Nephron (organoid): ENCODE results near the gene ZNF91.
"Not testable (repeated sequence)": the region's sequence is repeated elsewhere in the genome, so short reads cannot be mapped to it uniquely, and the experiment has no call there.

Experiments
- H3K27ac Mint-ChIP-seq, 3 experiments: 2 replicates each; pipeline ENCODE4 v1.8.0; 2020; ENCODE audit warnings: mixed read lengths in 3 of 3, mild to moderate bottlenecking in 2 of 3, moderate library complexity in 1 of 3
- H3K27me3 Mint-ChIP-seq: 2 replicates; pipeline ENCODE4 v1.8.0; 2021; ENCODE audit warnings: low read depth, mild to moderate bottlenecking, moderate library complexity, mixed read lengths
- H3K36me3 Mint-ChIP-seq: 2 replicates; pipeline ENCODE4 v1.8.0; 2020; ENCODE audit warnings: low read depth, mixed read lengths
- H3K4me1 Mint-ChIP-seq: 2 replicates; pipeline ENCODE4 v1.8.0; 2020; ENCODE audit warnings: mixed read lengths
- H3K4me3 Mint-ChIP-seq, 3 experiments: 2 replicates each; pipeline ENCODE4 v1.8.0; 2020; ENCODE audit warnings: mild to moderate bottlenecking in 3 of 3, mixed read lengths in 3 of 3, moderate library complexity in 2 of 3
- H3K9me3 Mint-ChIP-seq: 2 replicates; pipeline ENCODE4 v1.8.0; 2020; ENCODE audit warnings: mixed read lengths
- TF ChIP-seq, protein P1 (sequence below), 3 experiments: fragments of 200-600 bp; sonication (generic); IDR thresholded peaks; one replicate each; pipeline ENCODE4 v1.5.0; 2021; ENCODE audit warnings: antibody characterized with exemption in 3 of 3; ENCODE audit not compliant: unreplicated experiment in 3 of 3

The ZNF91 gene

DNA sequence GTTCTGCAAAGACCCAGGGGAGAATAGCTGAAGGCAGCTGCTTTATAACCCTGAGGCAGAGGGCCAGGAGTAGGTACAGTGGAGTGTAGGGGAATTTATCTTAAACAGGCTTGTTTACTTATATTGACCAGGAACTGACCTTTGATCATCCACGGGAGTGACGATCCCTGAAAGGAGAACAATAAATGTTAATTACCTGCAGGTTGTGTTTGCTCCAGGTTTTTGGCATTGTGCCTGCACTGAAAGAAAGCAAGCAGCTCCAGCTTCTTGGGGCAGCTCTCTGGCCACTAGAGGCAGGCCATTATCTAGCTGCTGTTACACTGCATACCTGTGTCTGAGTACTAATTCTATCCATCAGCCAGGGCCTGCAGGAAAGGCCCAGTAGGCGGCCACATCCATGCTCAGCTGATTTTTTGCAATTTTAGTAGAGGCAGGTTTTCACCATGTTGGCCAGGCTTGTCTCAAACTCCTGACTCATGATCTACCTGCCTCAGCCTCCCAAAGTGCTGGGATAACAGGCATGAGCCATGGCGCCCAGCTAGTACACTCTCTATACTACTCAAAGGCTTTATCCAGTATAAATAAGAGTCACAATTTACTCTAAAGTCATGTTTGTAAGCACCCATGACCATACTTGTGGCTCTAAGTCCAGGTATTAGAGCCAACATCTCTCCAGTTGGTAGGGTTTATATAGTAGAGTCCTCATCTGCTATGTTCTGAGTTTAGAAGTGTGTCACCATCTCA is 8.5 kb upstream of the ZNF91 start:
- H3K4me1 Mint-ChIP-seq: no peaks in the 10 kb centered on the region
- no peaks in the 10 kb centered on the region for H3K27me3 Mint-ChIP-seq
- no peak overlapping the region for H3K4me3 Mint-ChIP-seq
- peaks cover 31% of the 10 kb centered on the region for H3K36me3 Mint-ChIP-seq
- TF ChIP-seq, protein P1, sequence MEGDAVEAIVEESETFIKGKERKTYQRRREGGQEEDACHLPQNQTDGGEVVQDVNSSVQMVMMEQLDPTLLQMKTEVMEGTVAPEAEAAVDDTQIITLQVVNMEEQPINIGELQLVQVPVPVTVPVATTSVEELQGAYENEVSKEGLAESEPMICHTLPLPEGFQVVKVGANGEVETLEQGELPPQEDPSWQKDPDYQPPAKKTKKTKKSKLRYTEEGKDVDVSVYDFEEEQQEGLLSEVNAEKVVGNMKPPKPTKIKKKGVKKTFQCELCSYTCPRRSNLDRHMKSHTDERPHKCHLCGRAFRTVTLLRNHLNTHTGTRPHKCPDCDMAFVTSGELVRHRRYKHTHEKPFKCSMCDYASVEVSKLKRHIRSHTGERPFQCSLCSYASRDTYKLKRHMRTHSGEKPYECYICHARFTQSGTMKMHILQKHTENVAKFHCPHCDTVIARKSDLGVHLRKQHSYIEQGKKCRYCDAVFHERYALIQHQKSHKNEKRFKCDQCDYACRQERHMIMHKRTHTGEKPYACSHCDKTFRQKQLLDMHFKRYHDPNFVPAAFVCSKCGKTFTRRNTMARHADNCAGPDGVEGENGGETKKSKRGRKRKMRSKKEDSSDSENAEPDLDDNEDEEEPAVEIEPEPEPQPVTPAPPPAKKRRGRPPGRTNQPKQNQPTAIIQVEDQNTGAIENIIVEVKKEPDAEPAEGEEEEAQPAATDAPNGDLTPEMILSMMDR (IDR thresholded peaks at IDR 0.05; ENCODE audit: unreplicated experiment in 3 of 3): peak in 1 of 3 experiments; percentile 15
- H3K27ac Mint-ChIP-seq: no peak overlapping the region
- H3K9me3 Mint-ChIP-seq: no peaks in the 10 kb centered on the region

DNA sequence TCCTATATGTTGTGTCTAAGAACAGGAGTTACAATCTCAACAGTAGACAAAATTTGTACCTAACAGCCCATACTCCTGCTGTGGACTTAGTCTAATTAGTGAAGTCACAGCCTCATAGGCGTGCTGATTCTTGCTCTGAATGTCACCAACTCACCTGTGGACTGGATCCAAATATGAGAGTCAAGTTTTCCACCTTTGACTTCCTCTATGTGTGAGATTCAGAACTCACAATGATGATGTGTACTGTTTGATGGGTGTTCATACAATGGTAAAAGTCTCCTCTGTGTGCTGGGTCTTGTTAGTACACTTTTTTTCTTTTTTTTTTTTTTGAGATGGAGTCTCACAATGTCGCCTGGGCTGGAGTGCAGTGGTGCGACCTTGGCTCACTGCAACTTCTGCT is 7.8 kb upstream of the ZNF91 start:
- TF ChIP-seq, protein P1 (IDR thresholded peaks at IDR 0.05; ENCODE audit: unreplicated experiment in 3 of 3): no peak
- no peak overlapping the region for H3K4me3 Mint-ChIP-seq

DNA sequence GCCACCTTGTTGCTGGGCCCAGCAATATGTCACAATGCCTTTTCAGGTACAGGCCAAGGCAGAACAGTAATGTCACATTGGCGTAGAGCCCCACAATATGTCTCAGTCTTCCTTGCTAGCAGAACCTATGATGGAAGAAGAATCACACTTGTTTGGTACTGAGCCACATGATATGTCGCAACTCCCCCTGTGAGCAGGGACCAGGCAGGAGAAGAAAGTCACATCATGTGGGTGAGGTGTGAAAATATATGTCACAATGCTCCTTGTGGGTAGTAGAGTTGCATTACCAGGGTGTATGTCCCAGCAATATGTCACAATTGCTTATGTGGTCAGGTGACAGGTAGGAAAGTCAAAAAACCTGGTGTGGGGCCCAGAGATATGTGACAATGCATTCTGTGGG is 7.1 kb upstream of the ZNF91 start:
- no peaks in the 10 kb centered on the region for H3K27me3 Mint-ChIP-seq
- H3K4me1 Mint-ChIP-seq: no peaks in the 10 kb centered on the region
- no peak overlapping the region for H3K27ac Mint-ChIP-seq
- TF ChIP-seq, protein P1 (IDR thresholded peaks at IDR 0.05; ENCODE audit: unreplicated experiment in 3 of 3): no peak
- H3K36me3 Mint-ChIP-seq: peaks cover 24% of the 10 kb centered on the region
- no peaks in the 10 kb centered on the region for H3K9me3 Mint-ChIP-seq
- H3K4me3 Mint-ChIP-seq: no peak overlapping the region

More for the DNA sequence above, 7.8 kb upstream of the ZNF91 start:
- Mint-ChIP-seq H3K36me3 (peaks cover 29% of the 10 kb centered on the region), H3K4me1 (no peaks in the 10 kb centered on the region), H3K27me3 (no peaks in the 10 kb centered on the region), H3K27ac (no peak overlapping the region), H3K9me3 (no peaks in the 10 kb centered on the region)

DNA sequence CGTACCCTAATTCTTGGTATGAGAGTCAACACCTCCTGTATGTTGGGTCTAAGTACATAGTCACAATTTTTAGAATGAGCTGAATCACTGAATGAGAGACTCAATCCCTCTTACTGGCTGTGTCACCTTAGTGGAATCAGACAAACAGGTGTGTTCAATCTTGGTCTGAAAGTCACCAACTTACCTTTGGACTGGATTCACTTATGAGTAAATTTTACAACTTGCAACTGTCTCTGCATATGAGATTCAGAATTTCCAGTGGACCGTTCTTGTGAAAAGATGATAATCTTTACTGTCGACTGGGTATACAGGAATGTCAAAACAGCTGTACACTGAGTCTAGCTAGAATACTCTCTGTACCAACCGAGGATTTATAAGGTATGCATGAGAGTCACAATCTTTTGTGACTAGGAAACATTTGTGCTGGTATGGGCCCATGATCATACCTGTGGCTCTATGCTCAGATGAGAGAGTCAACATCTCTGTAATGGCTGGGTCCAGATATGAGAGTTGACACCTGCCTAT is 5.9 kb upstream of the ZNF91 start:
- Mint-ChIP-seq H3K27me3 (no peaks in the 10 kb centered on the region), H3K27ac (no peak overlapping the region)
- TF ChIP-seq, protein P1 (IDR thresholded peaks at IDR 0.05; ENCODE audit: unreplicated experiment in 3 of 3): no peak

DNA sequence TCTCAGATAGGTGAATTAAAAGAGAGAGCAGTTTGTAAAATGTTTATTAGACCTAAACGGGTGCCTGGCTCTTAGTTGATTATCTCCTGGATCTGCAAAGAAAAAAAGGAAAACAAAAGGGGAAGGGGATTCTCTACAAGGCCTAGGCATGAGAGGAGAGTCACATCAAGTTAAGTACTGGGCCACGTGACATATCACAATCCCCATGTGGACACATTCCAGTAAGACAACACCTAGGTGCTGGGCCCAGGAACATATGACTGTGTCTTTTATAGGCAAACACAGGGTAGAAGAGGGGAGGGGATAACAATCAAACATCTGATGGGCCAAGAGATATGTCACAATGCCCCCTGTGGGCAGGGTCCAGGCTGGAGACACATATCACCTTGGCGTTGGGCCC is 4.2 kb upstream of the ZNF91 start:
- Mint-ChIP-seq H3K4me3 (no peak overlapping the region), H3K27me3 (no peaks in the 10 kb centered on the region)

More for the DNA sequence above, 5.9 kb upstream of the ZNF91 start:
- Mint-ChIP-seq H3K4me3 (no peak overlapping the region), H3K9me3 (no peaks in the 10 kb centered on the region), H3K36me3 (peaks cover 24% of the 10 kb centered on the region), H3K4me1 (no peaks in the 10 kb centered on the region)

DNA sequence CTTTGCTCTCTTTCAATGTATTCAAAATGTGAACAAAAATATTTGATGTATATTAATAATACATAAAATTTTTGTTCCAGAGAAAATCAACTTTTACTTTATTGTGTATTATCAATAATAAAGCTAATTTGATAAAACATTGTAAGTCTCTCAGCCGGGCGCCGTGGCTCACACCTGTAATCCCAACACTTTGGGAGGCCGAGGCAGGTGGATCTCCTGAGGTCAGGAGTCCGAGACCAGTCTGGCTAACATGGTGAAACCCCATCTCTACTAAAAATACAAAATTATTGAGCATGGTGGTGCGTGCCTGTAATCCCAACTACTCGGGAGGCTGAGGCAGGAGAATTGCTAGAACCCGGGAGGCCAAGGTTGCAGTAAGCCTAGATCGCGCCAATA is 449 bp upstream of the ZNF91 start:
- Mint-ChIP-seq H3K9me3 (peaks cover 24% of the 10 kb centered on the region), H3K4me3 (peak overlapping the region; percentile 99 to 100 (median 100)), H3K27ac (peak overlapping the region; percentile 99 to 100 (median 100)), H3K36me3 (peaks cover 65% of the 10 kb centered on the region)
- H3K27me3 Mint-ChIP-seq, H3K4me1 Mint-ChIP-seq: not testable (repeated sequence)

More for the DNA sequence above, 4.2 kb upstream of the ZNF91 start:
- H3K36me3 Mint-ChIP-seq: peaks cover 33% of the 10 kb centered on the region
- H3K9me3 Mint-ChIP-seq: peaks cover 2% of the 10 kb centered on the region
- TF ChIP-seq, protein P1 (IDR thresholded peaks at IDR 0.05; ENCODE audit: unreplicated experiment in 3 of 3): no peak
- no peaks in the 10 kb centered on the region for H3K4me1 Mint-ChIP-seq
- H3K27ac Mint-ChIP-seq: no peak overlapping the region
